GM23338 (cell line): Measurements from ENCODE around the gene CCNYL1. TPM values are rescaled to one million over a fixed set of nuclear protein-coding genes. Genes with fewer than 3 reads are reported as not detected.

Source experiments
- ATAC-seq: fragments of 200-7000 bp; cut with Tn5 transposase; 3 replicates; pipeline ENCODE4 v1.9.1; 2020
- DNase-seq: peaks from one replicate; pipeline ENCODE4 v3.0.0-alpha.2; 2015; ENCODE audit warnings: low spot score
- H2AFZ ChIP-seq: fragments of 200-600 bp; sonication (generic); 2 replicates; pipeline ENCODE4 v1.8.0; 2016; ENCODE audit warnings: antibody characterized with exemption, mild to moderate bottlenecking, moderate library complexity
- H3F3A ChIP-seq: fragments of 200-600 bp; sonication (generic); replicated peaks from 2 replicates; pipeline ENCODE4 v1.8.0; 2017; ENCODE audit warnings: antibody characterized with exemption, mixed run types, low read depth
- H3K27ac ChIP-seq: fragments of 200-600 bp; sonication (generic); 2 replicates; pipeline ENCODE4 v1.6.1; 2016; ENCODE audit warnings: low read depth
- H3K27me3 ChIP-seq: fragments of 200-600 bp; sonication (generic); 2 replicates; pipeline ENCODE4 v1.8.0; 2016; ENCODE audit warnings: mild to moderate bottlenecking, mixed run types, moderate library complexity; ENCODE audit not compliant: insufficient read depth
- H3K36me3 ChIP-seq: fragments of 200-600 bp; sonication (generic); 2 replicates; pipeline ENCODE4 v1.8.0; 2016; ENCODE audit warnings: mild to moderate bottlenecking; ENCODE audit not compliant: insufficient read depth
- H3K4me1 ChIP-seq: fragments of 200-600 bp; sonication (generic); 2 replicates; pipeline ENCODE4 v1.8.0; 2016; ENCODE audit warnings: mild to moderate bottlenecking, moderate library complexity; ENCODE audit not compliant: insufficient read depth
- H3K4me2 ChIP-seq: fragments of 200-600 bp; sonication (generic); 2 replicates; pipeline ENCODE4 v1.7.1; 2017; ENCODE audit warnings: mixed run types
- H3K4me3 ChIP-seq: fragments of 200-600 bp; sonication (generic); 2 replicates; pipeline ENCODE4 v1.6.1; 2016; ENCODE audit warnings: mixed run types
- H3K79me2 ChIP-seq: fragments of 200-600 bp; sonication (generic); replicated peaks from 2 replicates; pipeline ENCODE4 v1.8.0; 2017; ENCODE audit warnings: mild to moderate bottlenecking; ENCODE audit not compliant: insufficient read depth
- H3K9me2 ChIP-seq: fragments of 200-600 bp; sonication (generic); 2 replicates; pipeline ENCODE4 v1.8.0; 2017; ENCODE audit not compliant: insufficient read depth
- H4K20me1 ChIP-seq: fragments of 200-600 bp; sonication (generic); replicated peaks from 2 replicates; pipeline ENCODE4 v1.8.0; 2017; ENCODE audit warnings: mild to moderate bottlenecking; ENCODE audit not compliant: insufficient read depth
- H3K27ac Mint-ChIP-seq: 2 replicates; pipeline ENCODE4 v1.8.0; 2020; ENCODE audit warnings: inconsistent platforms, mild to moderate bottlenecking, moderate library complexity, mixed read lengths
- H3K27me3 Mint-ChIP-seq: 3 replicates; pipeline ENCODE4 v1.8.0; 2022; ENCODE audit warnings: low read depth, mild to moderate bottlenecking, moderate library complexity, mixed read lengths, inconsistent platforms; ENCODE audit not compliant: insufficient read depth, poor library complexity
- H3K36me3 Mint-ChIP-seq: 3 replicates; pipeline ENCODE4 v1.8.0; 2021; ENCODE audit warnings: low read depth, mild to moderate bottlenecking, inconsistent platforms, moderate library complexity, mixed read lengths
- H3K4me1 Mint-ChIP-seq: 3 replicates; pipeline ENCODE4 v1.8.0; 2020; ENCODE audit warnings: mild to moderate bottlenecking, inconsistent platforms, mixed read lengths
- H3K4me3 Mint-ChIP-seq: 3 replicates; pipeline ENCODE4 v1.8.0; 2021; ENCODE audit warnings: moderate library complexity, mild to moderate bottlenecking, inconsistent platforms, mixed read lengths
- H3K9me3 Mint-ChIP-seq: 3 replicates; pipeline ENCODE4 v1.8.0; 2020; ENCODE audit warnings: moderate library complexity, mild to moderate bottlenecking, inconsistent platforms, mixed read lengths
- EZH2 ChIP-seq: fragments of 200-600 bp; sonication (generic); IDR thresholded peaks from one replicate; pipeline ENCODE4 v1.8.0; 2017; ENCODE audit warnings: antibody characterized with exemption, mild to moderate bottlenecking, low read depth; ENCODE audit not compliant: unreplicated experiment
- EZH2phosphoT487 ChIP-seq: fragments of 200-600 bp; sonication (generic); IDR thresholded peaks from one replicate; pipeline ENCODE4 v1.8.1; 2018; ENCODE audit warnings: antibody characterized with exemption; ENCODE audit not compliant: unreplicated experiment
- STAT1 ChIP-seq: IDR thresholded peaks from one replicate; pipeline ENCODE4 v1.6.1; 2016; ENCODE audit warnings: antibody characterized with exemption; ENCODE audit not compliant: unreplicated experiment
- polyA plus RNA-seq: library from polyadenylated mRNA; unstranded; fragments of >200 nt; fragmentation: Nextera tagmentation; extraction: Ambion mirVana; gene quantifications from 2 replicates; pipeline ENCODE4 v1.2.1, GENCODE V29; 2016
- total RNA-seq: library from RNA; depleted of rRNA; stranded (reverse); fragments of >200 nt; shearing (Covaris generic); gene quantifications from 2 replicates; pipeline ENCODE4 v1.2.3, GENCODE V29; 2014
- TF ChIP-seq, protein P1 (sequence below): fragments of 250-450 bp; sonication (Bioruptor Pico); IDR thresholded peaks from 2 replicates; pipeline ENCODE4 v1.5.0; 2020; ENCODE audit warnings: mild to moderate bottlenecking, moderate library complexity
- TF ChIP-seq, protein P2 (sequence below): IDR thresholded peaks from 2 replicates; pipeline ENCODE4 v1.6.1; 2016; ENCODE audit warnings: antibody characterized with exemption
- TF ChIP-seq, protein P3 (sequence below): IDR thresholded peaks from one replicate; pipeline ENCODE4 v1.6.1; 2018; ENCODE audit warnings: antibody characterized with exemption; ENCODE audit not compliant: unreplicated experiment
- TF ChIP-seq, protein P4 (sequence below), 2 experiments: fragments of 200-600 bp in 1 of 2; sonication (generic) in 1 of 2; conservative IDR thresholded peaks; 2 replicates each; pipeline versions ENCODE4 v1.5.1 to v1.6.1; 2016 to 2017; ENCODE audit warnings: antibody characterized with exemption in 2 of 2, low read depth in 2 of 2, mild to moderate bottlenecking in 2 of 2, moderate library complexity in 1 of 2

The CCNYL1 gene
- total and polyA plus RNA-seq, 2 experiments from 2014 or later = 19.6 to 32.1 TPM

DNA sequence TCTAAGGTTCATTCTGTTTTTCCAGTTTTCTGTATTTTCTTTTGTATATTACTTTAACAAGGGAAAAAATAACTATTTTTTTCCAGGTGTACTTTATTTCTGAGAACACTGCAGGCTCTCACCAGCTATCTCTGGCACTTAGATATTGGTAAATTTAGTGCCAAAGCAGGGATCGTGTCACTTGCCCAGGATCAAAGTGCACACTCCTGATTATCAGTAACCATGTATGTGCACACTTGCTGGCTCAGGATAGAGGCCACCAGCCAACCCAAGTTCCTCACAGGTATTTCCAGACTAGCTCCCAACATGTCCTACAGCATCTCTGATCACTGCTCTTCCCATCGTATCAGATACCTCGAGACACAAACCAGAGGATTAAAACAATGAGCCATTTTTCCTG is 64.0 kb downstream of the CCNYL1 start (continued):
- TF ChIP-seq, protein P1, sequence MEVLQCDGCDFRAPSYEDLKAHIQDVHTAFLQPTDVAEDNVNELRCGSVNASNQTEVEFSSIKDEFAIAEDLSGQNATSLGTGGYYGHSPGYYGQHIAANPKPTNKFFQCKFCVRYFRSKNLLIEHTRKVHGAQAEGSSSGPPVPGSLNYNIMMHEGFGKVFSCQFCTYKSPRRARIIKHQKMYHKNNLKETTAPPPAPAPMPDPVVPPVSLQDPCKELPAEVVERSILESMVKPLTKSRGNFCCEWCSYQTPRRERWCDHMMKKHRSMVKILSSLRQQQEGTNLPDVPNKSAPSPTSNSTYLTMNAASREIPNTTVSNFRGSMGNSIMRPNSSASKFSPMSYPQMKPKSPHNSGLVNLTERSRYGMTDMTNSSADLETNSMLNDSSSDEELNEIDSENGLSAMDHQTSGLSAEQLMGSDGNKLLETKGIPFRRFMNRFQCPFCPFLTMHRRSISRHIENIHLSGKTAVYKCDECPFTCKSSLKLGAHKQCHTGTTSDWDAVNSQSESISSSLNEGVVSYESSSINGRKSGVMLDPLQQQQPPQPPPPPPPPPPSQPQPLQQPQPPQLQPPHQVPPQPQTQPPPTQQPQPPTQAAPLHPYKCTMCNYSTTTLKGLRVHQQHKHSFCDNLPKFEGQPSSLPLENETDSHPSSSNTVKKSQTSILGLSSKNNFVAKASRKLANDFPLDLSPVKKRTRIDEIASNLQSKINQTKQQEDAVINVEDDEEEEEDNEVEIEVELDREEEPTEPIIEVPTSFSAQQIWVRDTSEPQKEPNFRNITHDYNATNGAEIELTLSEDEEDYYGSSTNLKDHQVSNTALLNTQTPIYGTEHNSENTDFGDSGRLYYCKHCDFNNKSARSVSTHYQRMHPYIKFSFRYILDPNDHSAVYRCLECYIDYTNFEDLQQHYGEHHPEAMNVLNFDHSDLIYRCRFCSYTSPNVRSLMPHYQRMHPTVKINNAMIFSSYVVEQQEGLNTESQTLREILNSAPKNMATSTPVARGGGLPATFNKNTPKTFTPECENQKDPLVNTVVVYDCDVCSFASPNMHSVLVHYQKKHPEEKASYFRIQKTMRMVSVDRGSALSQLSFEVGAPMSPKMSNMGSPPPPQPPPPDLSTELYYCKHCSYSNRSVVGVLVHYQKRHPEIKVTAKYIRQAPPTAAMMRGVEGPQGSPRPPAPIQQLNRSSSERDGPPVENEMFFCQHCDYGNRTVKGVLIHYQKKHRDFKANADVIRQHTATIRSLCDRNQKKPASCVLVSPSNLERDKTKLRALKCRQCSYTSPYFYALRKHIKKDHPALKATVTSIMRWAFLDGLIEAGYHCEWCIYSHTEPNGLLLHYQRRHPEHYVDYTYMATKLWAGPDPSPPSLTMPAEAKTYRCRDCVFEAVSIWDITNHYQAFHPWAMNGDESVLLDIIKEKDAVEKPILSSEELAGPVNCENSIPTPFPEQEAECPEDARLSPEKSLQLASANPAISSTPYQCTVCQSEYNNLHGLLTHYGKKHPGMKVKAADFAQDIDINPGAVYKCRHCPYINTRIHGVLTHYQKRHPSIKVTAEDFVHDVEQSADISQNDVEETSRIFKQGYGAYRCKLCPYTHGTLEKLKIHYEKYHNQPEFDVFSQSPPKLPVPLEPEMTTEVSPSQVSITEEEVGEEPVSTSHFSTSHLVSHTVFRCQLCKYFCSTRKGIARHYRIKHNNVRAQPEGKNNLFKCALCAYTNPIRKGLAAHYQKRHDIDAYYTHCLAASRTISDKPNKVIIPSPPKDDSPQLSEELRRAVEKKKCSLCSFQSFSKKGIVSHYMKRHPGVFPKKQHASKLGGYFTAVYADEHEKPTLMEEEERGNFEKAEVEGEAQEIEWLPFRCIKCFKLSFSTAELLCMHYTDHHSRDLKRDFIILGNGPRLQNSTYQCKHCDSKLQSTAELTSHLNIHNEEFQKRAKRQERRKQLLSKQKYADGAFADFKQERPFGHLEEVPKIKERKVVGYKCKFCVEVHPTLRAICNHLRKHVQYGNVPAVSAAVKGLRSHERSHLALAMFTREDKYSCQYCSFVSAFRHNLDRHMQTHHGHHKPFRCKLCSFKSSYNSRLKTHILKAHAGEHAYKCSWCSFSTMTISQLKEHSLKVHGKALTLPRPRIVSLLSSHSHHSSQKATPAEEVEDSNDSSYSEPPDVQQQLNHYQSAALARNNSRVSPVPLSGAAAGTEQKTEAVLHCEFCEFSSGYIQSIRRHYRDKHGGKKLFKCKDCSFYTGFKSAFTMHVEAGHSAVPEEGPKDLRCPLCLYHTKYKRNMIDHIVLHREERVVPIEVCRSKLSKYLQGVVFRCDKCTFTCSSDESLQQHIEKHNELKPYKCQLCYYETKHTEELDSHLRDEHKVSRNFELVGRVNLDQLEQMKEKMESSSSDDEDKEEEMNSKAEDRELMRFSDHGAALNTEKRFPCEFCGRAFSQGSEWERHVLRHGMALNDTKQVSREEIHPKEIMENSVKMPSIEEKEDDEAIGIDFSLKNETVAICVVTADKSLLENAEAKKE (CRISPR knock-in tag) = no peak
- TF ChIP-seq, protein P2, sequence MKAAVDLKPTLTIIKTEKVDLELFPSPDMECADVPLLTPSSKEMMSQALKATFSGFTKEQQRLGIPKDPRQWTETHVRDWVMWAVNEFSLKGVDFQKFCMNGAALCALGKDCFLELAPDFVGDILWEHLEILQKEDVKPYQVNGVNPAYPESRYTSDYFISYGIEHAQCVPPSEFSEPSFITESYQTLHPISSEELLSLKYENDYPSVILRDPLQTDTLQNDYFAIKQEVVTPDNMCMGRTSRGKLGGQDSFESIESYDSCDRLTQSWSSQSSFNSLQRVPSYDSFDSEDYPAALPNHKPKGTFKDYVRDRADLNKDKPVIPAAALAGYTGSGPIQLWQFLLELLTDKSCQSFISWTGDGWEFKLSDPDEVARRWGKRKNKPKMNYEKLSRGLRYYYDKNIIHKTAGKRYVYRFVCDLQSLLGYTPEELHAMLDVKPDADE = no peak
- TF ChIP-seq, protein P3, sequence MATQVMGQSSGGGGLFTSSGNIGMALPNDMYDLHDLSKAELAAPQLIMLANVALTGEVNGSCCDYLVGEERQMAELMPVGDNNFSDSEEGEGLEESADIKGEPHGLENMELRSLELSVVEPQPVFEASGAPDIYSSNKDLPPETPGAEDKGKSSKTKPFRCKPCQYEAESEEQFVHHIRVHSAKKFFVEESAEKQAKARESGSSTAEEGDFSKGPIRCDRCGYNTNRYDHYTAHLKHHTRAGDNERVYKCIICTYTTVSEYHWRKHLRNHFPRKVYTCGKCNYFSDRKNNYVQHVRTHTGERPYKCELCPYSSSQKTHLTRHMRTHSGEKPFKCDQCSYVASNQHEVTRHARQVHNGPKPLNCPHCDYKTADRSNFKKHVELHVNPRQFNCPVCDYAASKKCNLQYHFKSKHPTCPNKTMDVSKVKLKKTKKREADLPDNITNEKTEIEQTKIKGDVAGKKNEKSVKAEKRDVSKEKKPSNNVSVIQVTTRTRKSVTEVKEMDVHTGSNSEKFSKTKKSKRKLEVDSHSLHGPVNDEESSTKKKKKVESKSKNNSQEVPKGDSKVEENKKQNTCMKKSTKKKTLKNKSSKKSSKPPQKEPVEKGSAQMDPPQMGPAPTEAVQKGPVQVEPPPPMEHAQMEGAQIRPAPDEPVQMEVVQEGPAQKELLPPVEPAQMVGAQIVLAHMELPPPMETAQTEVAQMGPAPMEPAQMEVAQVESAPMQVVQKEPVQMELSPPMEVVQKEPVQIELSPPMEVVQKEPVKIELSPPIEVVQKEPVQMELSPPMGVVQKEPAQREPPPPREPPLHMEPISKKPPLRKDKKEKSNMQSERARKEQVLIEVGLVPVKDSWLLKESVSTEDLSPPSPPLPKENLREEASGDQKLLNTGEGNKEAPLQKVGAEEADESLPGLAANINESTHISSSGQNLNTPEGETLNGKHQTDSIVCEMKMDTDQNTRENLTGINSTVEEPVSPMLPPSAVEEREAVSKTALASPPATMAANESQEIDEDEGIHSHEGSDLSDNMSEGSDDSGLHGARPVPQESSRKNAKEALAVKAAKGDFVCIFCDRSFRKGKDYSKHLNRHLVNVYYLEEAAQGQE = no peak
- no peak for TF ChIP-seq STAT1

DNA sequence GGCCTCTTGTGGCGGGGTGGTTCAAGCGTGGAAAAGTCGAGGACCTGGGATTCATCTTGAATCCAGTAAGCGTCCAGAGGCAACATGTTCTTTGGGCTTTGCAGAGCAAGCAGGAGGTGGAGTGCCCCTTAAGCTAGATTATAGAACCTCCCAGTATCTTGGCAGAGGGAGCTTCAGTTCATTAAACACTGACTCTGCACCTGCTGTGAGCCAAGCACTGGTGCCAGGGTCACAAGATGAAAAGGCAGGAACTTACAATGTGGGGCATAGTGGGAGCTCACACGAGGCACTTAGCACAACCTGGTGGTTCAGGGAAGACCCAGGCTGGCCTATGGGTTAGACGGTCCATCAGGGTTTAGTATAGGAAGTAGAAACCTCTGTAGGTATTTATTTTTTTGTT is 65.7 kb downstream of the CCNYL1 start:
- Mint-ChIP-seq H3K27me3 (peaks cover 5% of the 10 kb centered on the region), H3K36me3 (no peaks in the 10 kb centered on the region), H3K27ac (no peak overlapping the region), H3K4me1 (peaks cover 20% of the 10 kb centered on the region), H3K4me3 (no peak overlapping the region), H3K9me3 (no peaks in the 10 kb centered on the region)
- H2AFZ ChIP-seq = no peak overlapping the region
- H3K4me2 ChIP-seq = no peak overlapping the region
- H3F3A ChIP-seq = 0 out of 2 replicates have a peak, but pooled peaks cover 2% of the 10 kb centered on the region
- H3K27ac ChIP-seq = no peak overlapping the region
- DNase-seq = no peak
- H3K4me1 ChIP-seq = peaks cover 13% of the 10 kb centered on the region
- no peaks in the 10 kb centered on the region for H3K79me2 ChIP-seq
- H3K27me3 ChIP-seq = no peaks in the 10 kb centered on the region
- no peaks in the 10 kb centered on the region for H3K36me3 ChIP-seq
- no peaks in the 10 kb centered on the region for H4K20me1 ChIP-seq
- no peaks in the 10 kb centered on the region for H3K9me2 ChIP-seq
- ATAC-seq = no peak
- H3K4me3 ChIP-seq = no peak overlapping the region
- TF ChIP-seq, protein P4, sequence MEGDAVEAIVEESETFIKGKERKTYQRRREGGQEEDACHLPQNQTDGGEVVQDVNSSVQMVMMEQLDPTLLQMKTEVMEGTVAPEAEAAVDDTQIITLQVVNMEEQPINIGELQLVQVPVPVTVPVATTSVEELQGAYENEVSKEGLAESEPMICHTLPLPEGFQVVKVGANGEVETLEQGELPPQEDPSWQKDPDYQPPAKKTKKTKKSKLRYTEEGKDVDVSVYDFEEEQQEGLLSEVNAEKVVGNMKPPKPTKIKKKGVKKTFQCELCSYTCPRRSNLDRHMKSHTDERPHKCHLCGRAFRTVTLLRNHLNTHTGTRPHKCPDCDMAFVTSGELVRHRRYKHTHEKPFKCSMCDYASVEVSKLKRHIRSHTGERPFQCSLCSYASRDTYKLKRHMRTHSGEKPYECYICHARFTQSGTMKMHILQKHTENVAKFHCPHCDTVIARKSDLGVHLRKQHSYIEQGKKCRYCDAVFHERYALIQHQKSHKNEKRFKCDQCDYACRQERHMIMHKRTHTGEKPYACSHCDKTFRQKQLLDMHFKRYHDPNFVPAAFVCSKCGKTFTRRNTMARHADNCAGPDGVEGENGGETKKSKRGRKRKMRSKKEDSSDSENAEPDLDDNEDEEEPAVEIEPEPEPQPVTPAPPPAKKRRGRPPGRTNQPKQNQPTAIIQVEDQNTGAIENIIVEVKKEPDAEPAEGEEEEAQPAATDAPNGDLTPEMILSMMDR (conservative IDR thresholded peaks at IDR 0.05; ENCODE audit: low read depth in 2 of 2) = no peak
- TF ChIP-seq EZH2 (no peak), EZH2phosphoT487 (no peak)
- TF ChIP-seq, protein P3 = no peak
